GM12891 (cell line): ENCODE data around the gene GPC6.

Source experiments
- DNase-seq: peaks from one replicate; pipeline ENCODE4 v3.0.0; 2011; ENCODE audit warnings: low spot score; ENCODE audit not compliant: insufficient read length
- FAIRE-seq: peaks from 2 replicates; lab custom pipeline; 2011; peaks lifted over from hg19 to GRCh38; lab: Jason Lieb, UNC
- PAX5 ChIP-seq: IDR thresholded peaks from 2 replicates; pipeline ENCODE4 v1.6.1; 2011; ENCODE audit warnings: low read length, moderate library complexity, mild to moderate bottlenecking; ENCODE audit not compliant: insufficient read depth, severe bottlenecking
- POLR2A ChIP-seq: IDR thresholded peaks from 2 replicates; pipeline ENCODE4 v1.6.1; 2011; ENCODE audit warnings: low read depth, low read length, control low read depth
- POLR2AphosphoS5 ChIP-seq: IDR thresholded peaks from 2 replicates; pipeline ENCODE4 v1.6.1; 2011; ENCODE audit warnings: low read depth, low read length, control low read depth
- POU2F2 ChIP-seq: IDR thresholded peaks from 2 replicates; pipeline ENCODE4 v1.6.1; 2011; ENCODE audit warnings: low read depth, mild to moderate bottlenecking, control low read depth, low read length, moderate library complexity
- SPI1 ChIP-seq: IDR thresholded peaks from 2 replicates; pipeline ENCODE4 v1.6.1; 2011; ENCODE audit warnings: low read depth, low read length, control low read depth
- TAF1 ChIP-seq: IDR thresholded peaks from 2 replicates; pipeline ENCODE4 v1.6.1; 2011; ENCODE audit warnings: low read depth, low read length, control low read depth

GPC6 gene

DNA sequence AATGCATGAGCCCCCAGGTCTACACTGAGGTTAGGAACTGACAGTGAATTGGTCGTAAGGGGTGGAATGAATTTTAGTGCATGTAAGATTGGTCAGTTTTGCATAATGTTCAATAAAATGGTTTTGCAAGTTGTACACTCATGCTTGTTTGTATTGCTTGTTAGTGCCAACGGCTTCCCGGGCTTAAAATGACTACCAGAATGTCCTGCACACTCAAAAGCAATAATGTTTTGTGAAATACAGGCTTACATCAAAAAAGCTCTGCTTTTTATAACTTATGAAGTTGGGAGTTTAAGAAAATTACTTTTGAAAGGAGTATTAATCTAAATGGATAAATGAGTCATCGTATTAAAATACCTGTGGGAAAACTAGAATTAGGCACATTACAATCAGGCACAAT lies 112.9 kb downstream of the GPC6 start:
- DNase-seq (no peak), FAIRE-seq (no peak)
- no peak for TF ChIP-seq POLR2AphosphoS5
- no peak for TF ChIP-seq TAF1
- TF ChIP-seq POU2F2: no peak
- TF ChIP-seq SPI1: no peak
- no peak for TF ChIP-seq POLR2A
- no peak for TF ChIP-seq PAX5

DNA sequence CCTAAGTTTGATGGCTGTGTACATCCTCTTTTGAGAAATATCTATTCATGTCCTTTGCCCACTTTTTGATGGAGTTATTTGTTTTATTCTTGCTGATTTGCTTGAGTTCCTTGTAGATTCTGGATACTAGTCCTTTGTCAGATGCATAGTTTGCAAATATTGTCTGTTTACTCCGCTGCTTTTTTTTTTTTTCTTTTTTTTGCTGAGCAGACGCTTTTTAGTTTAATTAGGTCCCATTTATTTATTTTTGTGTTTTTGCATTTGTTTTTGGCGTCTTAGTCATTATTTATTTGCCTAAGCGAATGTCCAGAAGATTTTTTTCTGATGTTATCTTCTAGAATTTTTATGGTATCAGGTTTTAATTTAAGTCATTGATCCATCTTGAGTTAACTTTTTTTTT lies 114.9 kb downstream of the GPC6 start:
- FAIRE-seq: no peak
- no peak for DNase-seq
- no peak for TF ChIP-seq PAX5
- TF ChIP-seq SPI1: no peak
- no peak for TF ChIP-seq POLR2AphosphoS5
- TF ChIP-seq POU2F2: no peak
- TF ChIP-seq TAF1: no peak
- no peak for TF ChIP-seq POLR2A

DNA sequence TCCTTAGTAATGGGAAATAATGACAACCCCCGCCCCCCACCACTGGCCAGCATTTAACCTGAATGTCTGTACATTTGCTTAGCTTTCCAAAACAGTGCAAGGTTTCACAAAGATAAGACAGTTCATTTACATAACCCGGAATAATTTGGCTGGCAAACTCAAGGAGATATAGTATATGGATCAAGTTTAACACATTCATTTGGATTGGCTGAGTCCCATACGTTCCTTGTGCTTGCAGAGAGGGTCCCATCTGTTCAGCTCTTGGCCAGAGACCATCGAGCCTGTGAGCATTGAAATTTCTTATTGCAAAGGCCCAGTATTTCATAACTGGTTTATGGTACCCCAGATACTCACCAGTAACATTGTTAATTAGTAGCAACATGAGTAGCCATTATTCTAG lies 116.5 kb downstream of the GPC6 start:
- TF ChIP-seq POLR2AphosphoS5: no peak
- no peak for TF ChIP-seq TAF1
- TF ChIP-seq SPI1: no peak
- TF ChIP-seq POLR2A: no peak
- TF ChIP-seq PAX5: no peak
- no peak for TF ChIP-seq POU2F2
- DNase-seq: no peak
- no peak for FAIRE-seq

DNA sequence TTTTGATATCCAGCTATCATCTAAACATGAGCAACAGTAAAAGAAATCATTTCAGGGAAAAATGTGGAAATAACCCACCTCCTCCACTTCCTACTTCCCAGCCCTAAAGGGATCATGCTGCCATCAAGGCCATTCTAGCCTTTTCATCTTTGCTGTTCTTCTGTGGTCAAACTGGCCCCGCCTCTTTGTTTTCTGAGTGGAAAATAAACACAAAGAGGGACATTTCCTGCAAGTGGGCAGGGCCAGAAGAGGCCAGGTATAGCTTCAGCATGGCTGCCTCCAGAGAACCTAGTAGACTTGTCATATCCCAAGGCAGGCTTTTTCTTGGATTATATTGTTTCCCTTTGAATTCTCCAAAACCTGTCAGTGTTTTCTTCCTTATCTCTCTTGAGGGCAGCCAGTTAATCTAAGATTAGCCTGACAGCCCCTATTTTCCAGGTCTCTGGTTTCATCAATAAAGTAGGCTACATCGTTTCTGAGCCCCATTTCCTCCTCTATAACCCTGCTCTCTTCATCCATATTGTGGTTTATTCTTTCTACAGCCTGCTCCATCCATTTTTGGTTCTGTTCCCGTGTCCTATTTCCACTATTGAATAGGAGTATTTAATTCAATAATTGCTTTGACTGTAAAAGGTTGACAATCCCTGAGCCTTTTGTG lies 117.6 kb downstream of the GPC6 start:
- TF ChIP-seq POLR2A (no peak), SPI1 (no peak), POLR2AphosphoS5 (no peak), POU2F2 (no peak), TAF1 (no peak), PAX5 (no peak)
- DNase-seq (no peak), FAIRE-seq (no peak)

DNA sequence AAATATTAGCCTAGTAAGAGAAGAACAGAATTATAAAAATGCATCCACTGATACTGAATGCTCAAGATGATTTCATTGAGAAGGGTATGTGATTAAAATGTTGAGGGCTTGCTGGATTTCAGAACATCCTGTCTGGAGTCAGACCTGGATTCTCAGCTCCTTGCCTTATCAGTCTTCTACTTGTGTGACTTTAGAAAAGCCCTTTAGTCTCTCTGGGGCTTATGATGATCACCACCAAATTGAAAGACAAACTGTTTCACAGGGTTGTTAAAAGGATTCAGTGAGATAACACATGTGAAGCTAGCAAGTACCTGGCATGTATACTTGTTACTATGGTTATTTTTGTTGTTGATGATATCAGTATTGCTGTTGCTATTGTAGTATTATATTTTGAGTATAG lies 118.4 kb downstream of the GPC6 start:
- FAIRE-seq (no peak), DNase-seq (no peak)
- TF ChIP-seq POU2F2 (no peak), POLR2AphosphoS5 (no peak), SPI1 (no peak), TAF1 (no peak)

DNA sequence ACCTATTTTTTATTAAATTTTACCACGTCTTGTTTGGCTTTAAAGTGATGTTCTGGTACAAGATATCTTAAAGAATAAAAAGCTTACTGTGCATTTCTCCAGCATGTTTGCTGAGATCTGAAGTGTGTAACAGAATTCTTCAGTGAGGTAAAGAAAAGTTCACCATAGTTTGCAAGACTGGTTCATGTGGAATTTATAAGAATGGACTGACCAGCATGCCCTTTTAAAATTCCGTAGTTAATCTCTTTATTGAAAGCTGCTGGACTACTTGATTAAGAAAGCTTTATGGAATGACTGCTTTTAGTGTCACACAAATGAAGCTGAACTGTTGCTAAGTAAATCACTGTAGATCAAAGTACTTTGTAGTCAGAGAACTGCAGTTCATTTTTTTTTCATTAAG lies 119.2 kb downstream of the GPC6 start:
- FAIRE-seq (no peak), DNase-seq (no peak)
- TF ChIP-seq POLR2A: no peak
- TF ChIP-seq POLR2AphosphoS5: no peak
- no peak for TF ChIP-seq POU2F2

DNA sequence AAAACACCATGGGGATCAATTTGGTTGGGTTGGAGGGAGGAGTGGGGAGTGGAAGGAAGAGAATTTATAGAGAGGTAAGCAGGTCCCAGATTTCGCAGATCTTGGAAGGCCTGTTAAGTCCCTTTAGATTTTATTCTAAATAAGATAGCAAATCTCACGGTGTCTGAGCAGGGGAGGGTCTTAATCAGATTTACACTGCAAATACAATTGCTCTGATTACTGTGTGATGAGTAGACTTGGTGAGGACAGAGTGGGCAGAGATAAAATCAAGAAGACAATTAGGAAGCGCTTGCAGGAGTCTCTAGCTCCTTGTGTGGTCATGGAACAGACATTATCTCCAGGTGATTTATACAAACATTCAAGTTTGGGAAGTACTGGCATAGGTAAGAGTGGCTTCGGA lies 126.0 kb downstream of the GPC6 start:
- TF ChIP-seq POLR2AphosphoS5 (no peak), PAX5 (no peak), TAF1 (no peak), SPI1 (no peak), POU2F2 (no peak), POLR2A (no peak)

DNA sequence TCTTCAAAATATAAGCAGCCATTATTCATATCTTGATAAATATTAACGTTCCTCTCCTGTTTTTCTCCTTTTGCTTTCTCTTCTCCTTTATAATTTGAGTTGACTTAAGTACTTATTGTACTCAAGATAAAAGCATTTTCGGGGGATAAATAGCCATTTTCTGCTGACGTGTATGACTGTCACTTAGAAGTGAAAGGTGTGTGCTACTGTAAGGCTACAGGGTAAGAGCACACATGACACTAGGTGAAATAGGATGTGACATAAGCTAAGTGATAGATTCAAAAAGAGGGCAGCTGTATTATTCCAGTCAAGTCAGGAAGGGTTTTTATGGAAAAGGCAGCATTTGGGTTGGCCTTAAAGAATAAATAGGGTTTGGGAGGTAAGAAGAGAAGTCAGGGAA lies 128.5 kb downstream of the GPC6 start:
- FAIRE-seq: no peak
- no peak for TF ChIP-seq POLR2A
- TF ChIP-seq PAX5: no peak
- TF ChIP-seq TAF1: no peak
- DNase-seq: no peak

More for the DNA sequence above, 126.0 kb downstream of the GPC6 start:
- FAIRE-seq (no peak), DNase-seq (no peak)

DNA sequence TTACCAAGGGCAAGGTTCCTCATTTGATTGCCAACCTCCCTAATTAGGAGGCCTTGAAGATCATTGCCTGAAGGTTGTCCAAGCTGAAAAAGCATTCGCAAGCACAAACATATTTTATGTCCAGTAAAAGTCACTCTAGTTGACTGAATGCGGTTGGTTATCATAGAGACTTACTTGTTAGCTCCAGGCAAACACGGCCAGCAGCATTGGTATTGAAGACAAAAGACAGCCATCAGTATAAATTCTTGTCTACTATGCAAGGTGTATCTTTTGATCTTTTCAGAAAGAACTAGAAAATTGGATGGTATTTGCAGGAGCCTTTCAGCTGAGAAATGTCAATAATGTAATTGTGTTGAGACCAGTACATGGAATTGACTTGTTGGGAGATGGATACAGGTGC lies 129.9 kb downstream of the GPC6 start:
- DNase-seq (no peak), FAIRE-seq (no peak)
- TF ChIP-seq POU2F2 (no peak), SPI1 (no peak), POLR2AphosphoS5 (no peak), TAF1 (no peak), PAX5 (no peak), POLR2A (no peak)

DNA sequence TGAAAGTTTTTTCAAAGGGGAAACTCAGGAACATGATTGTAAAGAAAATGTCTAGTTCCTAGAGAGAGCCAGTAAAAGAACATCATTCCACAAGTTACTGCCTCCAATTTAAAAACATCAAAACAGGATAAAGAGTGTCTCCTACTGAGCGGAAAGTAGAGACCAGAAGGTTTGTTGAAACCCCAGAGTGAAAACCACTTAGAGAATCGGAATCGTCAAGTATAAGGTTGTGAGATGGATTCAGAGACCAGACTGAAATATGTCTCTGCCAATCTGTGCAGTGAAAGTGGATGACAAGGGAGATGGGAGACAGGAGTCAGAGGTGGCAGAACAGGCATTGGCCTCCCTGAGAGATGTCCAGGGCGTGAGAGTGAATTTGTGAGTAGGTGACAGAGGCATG lies 133.4 kb downstream of the GPC6 start:
- FAIRE-seq: no peak
- DNase-seq: no peak
- TF ChIP-seq TAF1 (no peak), PAX5 (no peak), POLR2AphosphoS5 (no peak), POLR2A (no peak), POU2F2 (no peak), SPI1 (no peak)
